ENCODE measurements around the gene BCL11B.

The BCL11B gene

DNA sequence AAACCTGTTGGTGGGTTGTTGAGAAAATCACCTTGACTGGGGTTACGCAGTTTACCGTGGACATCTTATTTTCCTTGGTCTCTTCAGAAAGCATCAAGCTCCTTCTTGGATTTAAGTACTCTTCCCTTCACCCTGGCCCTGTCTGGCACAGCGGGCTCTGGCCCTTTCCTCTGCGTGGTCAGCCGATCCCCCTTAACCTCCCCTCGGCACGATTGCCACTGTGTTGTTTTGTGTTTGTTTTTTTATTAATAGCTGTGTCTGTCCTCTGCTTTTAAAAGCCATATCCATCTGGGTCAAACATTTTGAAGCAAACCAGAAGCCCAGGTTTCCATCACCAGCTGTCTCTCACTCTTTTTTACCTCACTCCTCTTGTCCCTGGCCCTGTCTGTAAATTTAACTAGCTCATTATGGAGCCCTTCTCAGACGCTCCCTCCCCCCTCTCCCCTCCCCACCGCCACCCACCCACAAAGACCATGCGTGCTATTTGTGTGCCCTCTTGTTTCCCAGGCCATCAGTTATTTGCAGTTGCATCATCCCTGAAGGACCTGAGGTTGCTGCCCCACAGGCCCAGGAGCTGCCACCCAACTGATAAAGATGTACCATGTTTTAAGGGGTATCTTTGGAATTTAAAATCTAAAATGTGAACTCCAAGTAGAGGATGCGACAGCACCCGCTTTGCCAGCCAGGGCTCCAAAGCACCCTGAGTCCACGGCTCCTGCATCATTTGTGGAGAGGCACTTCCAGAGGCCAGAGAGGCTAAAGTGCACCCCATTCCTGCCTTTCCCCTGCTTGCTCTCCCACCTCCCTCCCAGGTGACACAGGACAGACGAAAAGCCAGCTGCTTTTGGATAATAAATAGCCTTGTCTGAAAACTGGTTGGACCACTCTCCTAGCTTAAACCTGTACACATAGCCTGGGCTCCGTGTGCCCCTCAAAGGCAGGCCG is 3.9 kb downstream of the BCL11B start:
- DNase-seq (ENCODE audit: low read depth), result no peak

- DNase-seq (ENCODE audit: low read depth), result no peak
Measured at GRCh38 chr14:99267381-99267780, 4.6 kb downstream of the BCL11B start.

- peak; percentile 21 for DNase-seq (ENCODE audit: low read depth)
Measured at GRCh38 chr14:99266181-99267178, 5.5 kb downstream of the BCL11B start.

DNA sequence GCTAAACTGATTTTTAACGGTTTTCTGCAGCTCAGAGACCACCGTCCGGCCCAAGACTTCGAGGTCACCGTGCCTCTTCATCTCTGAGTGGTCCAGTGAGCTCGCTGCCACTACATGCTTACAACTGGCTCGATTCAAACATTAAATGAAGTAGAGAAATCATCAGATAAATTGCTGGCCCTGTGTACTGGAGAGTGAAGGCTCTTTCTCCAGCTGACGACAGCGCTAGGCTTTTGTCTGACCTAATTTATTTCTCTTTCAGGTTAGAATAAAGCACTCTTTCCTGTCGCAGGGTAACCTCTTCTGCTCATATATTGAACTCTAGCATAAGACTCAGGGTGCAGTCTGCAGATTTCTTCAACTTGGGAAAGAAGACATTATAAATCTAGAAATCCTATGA is 6.4 kb downstream of the BCL11B start:
- DNase-seq (ENCODE audit: low read depth), result no peak

GRCh38 chr14:99264691-99265450 is 7.1 kb downstream of the BCL11B start:
- no peak for DNase-seq (ENCODE audit: low read depth)

DNA sequence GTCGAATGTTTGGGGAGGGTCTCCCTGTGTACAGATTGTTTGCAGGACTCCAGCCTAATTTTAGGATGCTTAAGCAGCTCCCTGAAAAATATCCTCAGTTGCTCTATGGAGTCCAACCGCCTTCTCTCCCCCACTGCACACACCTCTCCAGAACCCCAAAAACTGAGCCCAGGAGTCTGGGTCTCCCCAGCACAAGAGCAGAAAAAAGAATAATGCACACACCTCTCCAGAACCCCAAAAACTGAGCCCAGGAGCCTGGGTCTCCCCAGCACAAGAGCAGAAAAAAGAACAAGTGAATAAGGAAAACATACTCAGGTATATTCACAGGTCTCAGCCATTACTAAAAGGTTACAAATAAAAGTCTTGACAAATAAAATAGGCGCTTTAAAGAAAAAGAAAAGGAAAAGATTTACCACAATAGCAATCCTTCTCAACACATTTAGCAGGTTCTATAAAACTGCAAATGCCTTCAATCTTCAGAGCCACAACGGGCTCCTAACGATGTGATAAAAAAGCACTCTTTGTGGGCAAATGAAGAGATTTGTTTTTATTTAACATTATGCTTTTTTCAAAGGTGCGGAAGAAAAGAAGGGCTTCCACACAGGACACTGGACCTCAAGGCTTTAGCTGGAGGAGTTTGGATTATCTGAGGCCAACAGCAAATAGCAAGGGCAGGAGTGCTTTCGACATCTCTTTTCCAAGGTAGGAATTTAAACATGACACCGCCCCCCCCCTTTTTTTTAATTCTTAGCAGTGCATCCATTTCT is 8.2 kb downstream of the BCL11B start:
- DNase-seq (ENCODE audit: low read depth), result no peak

DNA sequence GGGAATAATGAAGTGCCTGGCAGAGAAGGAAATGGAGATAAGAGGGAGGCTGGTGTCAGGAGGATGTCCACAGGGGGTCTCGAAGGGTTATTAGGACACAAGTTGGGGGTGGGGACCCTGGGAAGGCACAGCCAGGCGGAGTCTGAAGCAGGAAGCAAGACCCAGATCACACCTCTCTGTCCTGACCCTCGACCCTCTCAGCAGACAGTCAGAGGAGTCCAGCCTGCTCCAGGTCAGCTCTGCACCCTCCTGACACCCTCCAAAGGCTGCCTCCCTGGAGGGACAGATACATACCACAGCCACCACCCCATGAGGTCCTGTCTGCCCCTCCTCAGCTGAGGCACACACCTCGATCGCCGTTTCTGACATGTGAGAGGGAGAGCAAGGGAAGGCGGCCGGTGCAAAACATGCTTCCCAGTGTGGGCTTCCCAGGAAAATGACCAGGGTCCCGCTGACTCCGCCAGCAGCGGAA is 9.0 kb downstream of the BCL11B start:
- no peak for DNase-seq (ENCODE audit: low read depth)

GRCh38 chr14:99261912-99262787 is 9.8 kb downstream of the BCL11B start:
- DNase-seq (ENCODE audit: low read depth), result no peak

- no peak for DNase-seq (ENCODE audit: low read depth)
Measured at GRCh38 chr14:99260587-99261551, 11.1 kb downstream of the BCL11B start.

- DNase-seq (ENCODE audit: low read depth), result no peak
Measured at GRCh38 chr14:99260116-99260515, 11.9 kb downstream of the BCL11B start.

DNA sequence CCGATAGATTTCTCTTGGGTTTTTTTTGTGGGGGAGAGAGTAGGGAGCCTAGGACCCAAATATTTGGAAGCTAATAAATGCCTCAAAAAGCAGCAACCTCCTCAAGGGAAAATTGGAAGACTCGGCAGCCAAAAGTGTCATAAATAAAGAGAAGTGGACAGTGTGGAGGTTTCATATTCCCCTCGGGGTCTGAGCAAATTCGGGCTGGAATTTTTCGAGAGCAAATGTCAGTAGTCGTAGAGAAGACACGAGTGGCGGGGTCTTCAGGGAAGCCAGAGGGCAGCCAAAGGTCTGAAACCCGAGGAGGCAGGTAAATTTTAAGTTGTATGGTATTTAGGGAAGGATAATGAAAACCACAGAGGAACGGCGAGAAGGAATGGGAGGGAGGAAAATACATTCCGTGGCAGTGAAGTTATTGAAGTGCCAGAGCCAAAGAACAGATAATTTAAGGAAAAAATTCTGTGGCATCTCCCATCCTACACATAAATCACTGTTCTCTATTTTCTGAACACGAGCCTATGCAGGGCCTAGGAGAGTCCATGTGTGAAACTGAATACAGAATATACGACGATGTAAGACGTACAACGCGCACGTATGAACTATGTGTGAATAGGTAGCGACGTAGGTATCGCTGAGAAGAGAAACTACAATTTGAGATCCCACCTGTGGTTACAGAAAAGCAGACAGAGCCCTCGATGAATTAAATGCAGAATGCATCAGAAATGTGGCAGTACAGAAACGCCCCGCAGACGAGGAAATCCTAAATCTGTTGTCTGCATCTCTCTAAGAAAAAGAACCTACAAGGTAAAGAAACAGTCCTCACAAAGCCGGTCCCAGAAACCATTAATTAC is 12.9 kb downstream of the BCL11B start:
- no peak for DNase-seq (ENCODE audit: low read depth)

- DNase-seq (ENCODE audit: low read depth), result no peak
Measured at GRCh38 chr14:99258341-99258861, 13.6 kb downstream of the BCL11B start.

GRCh38 chr14:99257673-99258221 is 14.2 kb downstream of the BCL11B start:
- DNase-seq (ENCODE audit: low read depth), result no peak

- DNase-seq (ENCODE audit: low read depth), result no peak
Measured at GRCh38 chr14:99257122-99257672, 14.8 kb downstream of the BCL11B start.

DNA sequence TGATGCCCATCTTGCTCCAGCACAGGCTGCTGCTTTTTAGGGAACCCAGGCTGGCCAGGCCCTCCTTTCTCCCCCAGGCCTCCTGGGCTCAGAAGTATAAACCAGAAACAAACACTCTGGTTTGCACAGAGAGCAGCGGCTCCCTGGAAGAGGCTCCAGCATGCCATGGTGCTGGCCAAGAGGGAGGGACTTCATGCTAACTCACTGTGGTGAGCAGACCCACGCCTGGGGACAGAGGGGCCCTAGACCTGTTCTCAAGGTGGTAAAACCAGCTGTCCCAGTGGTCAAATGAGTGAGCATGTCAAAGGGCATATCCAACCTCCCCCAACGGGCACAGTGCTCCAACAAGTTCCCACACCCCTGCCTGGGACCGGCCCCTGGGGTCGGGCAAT is 15.5 kb downstream of the BCL11B start:
- no peak for DNase-seq (ENCODE audit: low read depth)

GRCh38 chr14:99255621-99256482 is 16.1 kb downstream of the BCL11B start:
- DNase-seq (ENCODE audit: low read depth), result no peak
